ENCODE data around the gene EIF5A. TPM values are rescaled to one million over a fixed set of nuclear protein-coding genes. Genes with fewer than 3 reads are reported as not detected.

Gene EIF5A
- total and polyA plus RNA-seq, 2 of the 8 experiments (the other 6 are each of a cell fraction or from before 2014, with no cell fraction given) = 717 to 1,172 TPM

DNA sequence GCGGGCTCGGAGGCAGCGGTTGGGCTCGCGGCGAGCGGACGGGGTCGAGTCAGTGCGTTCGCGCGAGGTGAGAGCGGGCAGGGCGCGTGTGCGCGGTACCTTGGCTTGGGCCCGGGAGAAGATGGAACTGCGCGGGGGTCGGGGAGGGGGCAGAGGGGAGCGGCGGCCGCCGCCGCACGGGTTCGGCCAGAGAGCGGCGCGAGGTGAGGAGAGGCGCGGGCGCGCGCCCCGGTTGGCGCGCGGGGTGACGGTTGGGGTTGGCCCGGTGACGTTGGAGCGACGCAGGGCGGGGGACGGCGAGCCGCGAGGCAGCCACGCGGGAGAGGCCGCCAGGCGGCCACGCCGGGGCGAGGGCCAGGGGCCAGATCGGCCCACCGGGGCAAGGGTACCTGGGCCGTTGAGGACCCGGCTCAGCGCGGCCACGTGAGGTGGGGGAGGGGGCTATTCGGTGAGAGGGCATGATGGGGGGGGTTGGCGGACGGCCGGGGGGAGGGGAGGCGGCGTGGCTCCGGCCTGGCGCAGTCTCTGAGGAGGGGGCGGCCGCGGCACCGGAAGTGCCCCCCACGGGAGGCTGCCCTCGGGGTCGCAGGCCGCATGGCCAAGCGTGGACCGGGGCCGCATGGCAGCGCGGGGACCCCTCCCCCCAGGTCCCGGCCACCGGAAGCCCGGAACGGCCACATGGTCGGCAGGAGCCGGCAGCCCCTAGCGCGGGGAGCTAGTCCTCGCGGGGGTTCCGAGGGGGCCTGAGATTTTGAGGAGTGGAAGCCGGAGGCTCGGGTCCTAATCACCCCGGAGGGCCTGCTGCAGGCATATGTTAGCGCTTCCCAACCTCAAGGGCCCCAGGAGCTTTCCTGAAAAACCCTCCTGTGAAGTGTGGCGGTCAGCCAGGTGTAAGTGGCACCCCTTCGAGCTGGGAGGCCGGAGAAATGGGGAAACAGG, 527 bp downstream of the EIF5A start (continued):
- TF ChIP-seq CTCF (IDR thresholded peaks at IDR 0.05; ENCODE audit: control extremely low read depth in 1 of 3, insufficient read depth in 1 of 3, low read depth in 1 of 3, low read length in 3 of 3) = 0 out of 4 replicates have a peak, but pooled peaks of 1 of the 3 experiments have one; percentile 8
- TF ChIP-seq POLR2AphosphoS5 (IDR thresholded peaks at IDR 0.05; ENCODE audit: low read depth, low read length) = peak; percentile 14; the same call in 1 of the 2 replicates
- peak; percentile 4 for TF ChIP-seq TAF7 (optimal IDR thresholded peaks at IDR 0.05; ENCODE audit: borderline replicate concordance, low read depth, low read length)
- TF ChIP-seq KDM4A (IDR thresholded peaks at IDR 0.05; ENCODE audit: low read depth, low read length, severe bottlenecking) = peak; percentile 25
- TF ChIP-seq CHD2 (IDR thresholded peaks at IDR 0.05; ENCODE audit: low read length) = no peak
- no peak for TF ChIP-seq MAFK (IDR thresholded peaks at IDR 0.05; ENCODE audit: low read depth, low read length)
- no peak for TF ChIP-seq RFX5 (IDR thresholded peaks at IDR 0.05; ENCODE audit: borderline replicate concordance, low read depth, low read length)
- TF ChIP-seq RXRA (IDR thresholded peaks at IDR 0.05; ENCODE audit: insufficient read depth, low read depth, low read length) = no peak
- peak; percentile 10 to 82 for TF ChIP-seq POLR2A (IDR thresholded peaks at IDR 0.05; ENCODE audit: control extremely low read depth in 1 of 2, low read depth in 2 of 2, low read length in 2 of 2)
- peak; percentile 26 for TF ChIP-seq TAF1 (IDR thresholded peaks at IDR 0.05; ENCODE audit: low read depth, low read length)
- 0 out of 4 replicates have a peak, but pooled peaks have one; percentile 4 to 15 for TF ChIP-seq SIN3A (conservative IDR thresholded peaks at IDR 0.05 in 1 of 2, IDR thresholded peaks at IDR 0.05 in 1 of 2; ENCODE audit: low read depth in 1 of 2, low read length in 2 of 2)

All from H1 (cell line).